HG02759 (cell line): ENCODE data around the gene MLF2.
A peak's percentile ranks its signal among the peaks of the same experiment; 100 is the strongest.

Experiments used
- ATAC-seq: cut with Tn5 transposase; IDR thresholded peaks from one replicate; pipeline ENCODE4 v1.9.1; 2021; ENCODE audit warnings: mild to moderate bottlenecking, moderate library complexity; ENCODE audit not compliant: unreplicated experiment

MLF2 gene

GRCh38 chr12:6752921-6753771 is at the start of gene MLF2:
MLF2 (minus strand) TSS chr12:6753141; CDS start chr12:6752334, 807 bp downstream.
- peak; percentile 86 for ATAC-seq

- no peak for ATAC-seq
These were observed 46.2 kb upstream of the MLF2 start for GRCh38 chr12:6799147-6799546.

GRCh38 chr12:6796576-6796975 is 43.6 kb upstream of the MLF2 start:
- no peak for ATAC-seq

- ATAC-seq: no peak
These were observed 42.1 kb upstream of the MLF2 start for GRCh38 chr12:6795088-6795487.

GRCh38 chr12:6792522-6793201 is 39.7 kb upstream of the MLF2 start:
- no peak for ATAC-seq

GRCh38 chr12:6791931-6792520 is 39.1 kb upstream of the MLF2 start:
- no peak for ATAC-seq

- ATAC-seq: no peak
These were observed 37.7 kb upstream of the MLF2 start for GRCh38 chr12:6790496-6791150.

GRCh38 chr12:6788972-6789924 is 36.3 kb upstream of the MLF2 start, which contains the start of gene CD4:
CD4 (plus strand) TSS chr12:6789528; CDS start chr12:6800139, 10,611 bp downstream.
- no peak for ATAC-seq

- ATAC-seq: no peak
These were observed 34.4 kb upstream of the MLF2 start for GRCh38 chr12:6787309-6787708.

GRCh38 chr12:6786416-6787094 is 33.6 kb upstream of the MLF2 start:
- no peak for ATAC-seq

- ATAC-seq: no peak
These were observed 31.8 kb upstream of the MLF2 start for GRCh38 chr12:6784761-6785160.

GRCh38 chr12:6784296-6784695 is 31.4 kb upstream of the MLF2 start:
- no peak for ATAC-seq

GRCh38 chr12:6783828-6784227 is 30.9 kb upstream of the MLF2 start:
- ATAC-seq: no peak

GRCh38 chr12:6782850-6783566 is 30.1 kb upstream of the MLF2 start:
- ATAC-seq: no peak

- no peak for ATAC-seq
These were observed 29.2 kb upstream of the MLF2 start for GRCh38 chr12:6782119-6782518.

GRCh38 chr12:6780573-6780972 is 27.6 kb upstream of the MLF2 start:
- ATAC-seq: no peak

GRCh38 chr12:6779708-6780432 is 26.9 kb upstream of the MLF2 start:
- no peak for ATAC-seq
